OCI-LY3 (cell line): ENCODE measurements around the gene TFEB.

ENCODE experiments used
- H2AFZ ChIP-seq: fragments of 200-600, 300-600 bp; shearing (Covaris generic); 2 replicates; pipeline ENCODE4 v1.6.0; 2014; ENCODE audit warnings: antibody characterized with exemption, low read depth, low read length
- H3K27ac ChIP-seq: fragments of 200-600, 300-600 bp; sonication (generic); 2 replicates; pipeline ENCODE4 v1.5.1; 2014; ENCODE audit warnings: mild to moderate bottlenecking, low read length, moderate library complexity, mixed read lengths
- H3K27me3 ChIP-seq: fragments of 200-600, 300-600 bp; sonication (generic); 2 replicates; pipeline ENCODE4 v1.6.1; 2014; ENCODE audit warnings: low read depth, low read length, mixed read lengths
- H3K36me3 ChIP-seq: fragments of 200-600, 300-600 bp; sonication (generic); replicated peaks from 2 replicates; pipeline ENCODE3; 2014; ENCODE audit warnings: low read depth, low read length, mixed read lengths
- H3K4me1 ChIP-seq: fragments of 300-600, 200-600 bp; sonication (generic); 2 replicates; pipeline ENCODE4 v1.6.1; 2014; ENCODE audit warnings: low read length, mixed read lengths
- H3K4me2 ChIP-seq: fragments of 200-600, 300-600 bp; sonication (generic); 2 replicates; pipeline ENCODE4 v1.6.1; 2014; ENCODE audit warnings: low read length, mixed read lengths
- H3K4me3 ChIP-seq: fragments of 300-600, 200-600 bp; sonication (generic); 2 replicates; pipeline ENCODE4 v1.5.1; 2014; ENCODE audit warnings: antibody characterized with exemption, mild to moderate bottlenecking, low read length, moderate library complexity
- H3K79me2 ChIP-seq: fragments of 300-600, 200-600 bp; shearing (Covaris generic); 2 replicates; pipeline ENCODE4 v1.6.1; 2014; ENCODE audit warnings: mild to moderate bottlenecking, low read length, mixed read lengths
- H3K9ac ChIP-seq: fragments of 300-600, 200-600 bp; shearing (Covaris generic); 2 replicates; pipeline ENCODE4 v1.6.0; 2014; ENCODE audit warnings: mild to moderate bottlenecking, low read length, moderate library complexity
- H3K9me3 ChIP-seq: fragments of 200-600, 300-600 bp; shearing (Covaris generic); 2 replicates; pipeline ENCODE4 v1.6.1; 2014; ENCODE audit warnings: low read length, mixed read lengths; ENCODE audit not compliant: insufficient read depth
- H4K20me1 ChIP-seq: fragments of 200-600, 300-600 bp; sonication (generic); 2 replicates; pipeline ENCODE4 v1.6.1; 2016; ENCODE audit warnings: low read length, mixed read lengths; ENCODE audit not compliant: insufficient read depth
- CTCF ChIP-seq: fragments of 200-600, 300-600 bp; sonication (generic); IDR thresholded peaks from 2 replicates; pipeline ENCODE4 v1.5.1; 2014; ENCODE audit warnings: antibody characterized with exemption, low read length, low read depth
- EZH2phosphoT487 ChIP-seq: fragments of 200-600 bp; shearing (Covaris generic); IDR thresholded peaks from 2 replicates; pipeline ENCODE4 v1.6.1; 2018; ENCODE audit warnings: antibody characterized with exemption, mixed run types, low read depth

The TFEB gene

GRCh38 chr6:41757931-41758640 lies 22.7 kb upstream of the TFEB start:
- no peaks in the 10 kb centered on the region for H3K36me3 ChIP-seq
- H3K9ac ChIP-seq: no peak overlapping the region
- H3K9me3 ChIP-seq: no peaks in the 10 kb centered on the region
- H3K4me2 ChIP-seq: no peak overlapping the region
- peaks cover 8% of the 10 kb centered on the region for H3K4me1 ChIP-seq
- no peaks in the 10 kb centered on the region for H4K20me1 ChIP-seq
- H3K4me3 ChIP-seq: no peak overlapping the region
- H3K27me3 ChIP-seq: peaks cover 13% of the 10 kb centered on the region
- H3K27ac ChIP-seq: no peak overlapping the region
- TF ChIP-seq EZH2phosphoT487 (no peak), CTCF (no peak)
- H2AFZ ChIP-seq: no peak overlapping the region
- no peaks in the 10 kb centered on the region for H3K79me2 ChIP-seq

DNA sequence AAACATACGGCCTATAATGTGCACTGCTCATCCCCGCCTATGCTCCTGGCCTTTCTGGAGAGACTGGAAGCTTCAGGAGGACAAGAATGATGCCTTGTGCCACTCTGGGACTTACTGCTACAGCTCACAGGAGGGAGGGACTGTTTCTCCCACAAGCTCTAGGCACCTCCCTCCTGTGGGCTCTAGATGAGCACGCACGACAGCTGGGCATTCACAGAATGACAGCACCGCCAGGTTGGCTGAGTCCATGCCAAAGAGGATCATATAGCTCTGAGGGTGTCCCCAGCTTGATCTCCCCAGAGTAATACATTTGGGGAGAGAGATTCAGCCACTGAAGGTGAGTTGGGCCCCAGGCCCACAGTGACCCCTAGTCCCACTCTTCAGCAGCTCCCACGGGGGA lies 21.9 kb upstream of the TFEB start:
- H3K27me3 ChIP-seq: peaks cover 13% of the 10 kb centered on the region
- no peak overlapping the region for H3K4me3 ChIP-seq
- no peaks in the 10 kb centered on the region for H3K9me3 ChIP-seq
- no peak overlapping the region for H3K9ac ChIP-seq
- TF ChIP-seq EZH2phosphoT487 (no peak), CTCF (no peak)
- no peaks in the 10 kb centered on the region for H4K20me1 ChIP-seq
- peaks cover 8% of the 10 kb centered on the region for H3K4me1 ChIP-seq
- no peak overlapping the region for H3K27ac ChIP-seq
- H2AFZ ChIP-seq: no peak overlapping the region
- no peaks in the 10 kb centered on the region for H3K36me3 ChIP-seq
- H3K4me2 ChIP-seq: no peak overlapping the region
- H3K79me2 ChIP-seq: no peaks in the 10 kb centered on the region

DNA sequence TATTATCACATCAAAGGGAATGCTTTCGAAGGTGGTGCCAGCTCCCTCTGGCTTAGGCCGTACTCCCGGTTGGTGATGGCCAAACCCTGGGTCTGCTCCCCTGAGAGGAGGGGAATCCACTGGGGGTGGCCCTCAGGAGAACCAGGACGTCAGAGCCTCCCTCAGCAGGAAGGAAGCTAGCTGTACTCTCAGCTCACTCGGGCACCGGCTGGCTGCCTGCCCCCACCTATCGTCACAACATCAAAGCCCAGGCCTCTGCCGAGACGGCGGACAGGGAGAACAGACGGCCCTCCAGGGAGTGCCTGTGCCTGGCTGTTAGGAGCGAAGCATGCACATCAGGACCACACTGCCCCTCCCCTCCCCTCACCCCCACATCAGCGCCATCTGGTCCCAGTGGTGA lies 20.9 kb upstream of the TFEB start:
- no peaks in the 10 kb centered on the region for H3K36me3 ChIP-seq
- H2AFZ ChIP-seq: no peak overlapping the region
- H3K9ac ChIP-seq: no peak overlapping the region
- peaks cover 13% of the 10 kb centered on the region for H3K27me3 ChIP-seq
- no peak for TF ChIP-seq CTCF
- no peak for TF ChIP-seq EZH2phosphoT487
- H3K4me1 ChIP-seq: peaks cover 8% of the 10 kb centered on the region
- no peak overlapping the region for H3K27ac ChIP-seq
- H3K4me3 ChIP-seq: no peak overlapping the region
- no peak overlapping the region for H3K4me2 ChIP-seq
- H3K9me3 ChIP-seq: no peaks in the 10 kb centered on the region
- no peaks in the 10 kb centered on the region for H3K79me2 ChIP-seq
- H4K20me1 ChIP-seq: no peaks in the 10 kb centered on the region

DNA sequence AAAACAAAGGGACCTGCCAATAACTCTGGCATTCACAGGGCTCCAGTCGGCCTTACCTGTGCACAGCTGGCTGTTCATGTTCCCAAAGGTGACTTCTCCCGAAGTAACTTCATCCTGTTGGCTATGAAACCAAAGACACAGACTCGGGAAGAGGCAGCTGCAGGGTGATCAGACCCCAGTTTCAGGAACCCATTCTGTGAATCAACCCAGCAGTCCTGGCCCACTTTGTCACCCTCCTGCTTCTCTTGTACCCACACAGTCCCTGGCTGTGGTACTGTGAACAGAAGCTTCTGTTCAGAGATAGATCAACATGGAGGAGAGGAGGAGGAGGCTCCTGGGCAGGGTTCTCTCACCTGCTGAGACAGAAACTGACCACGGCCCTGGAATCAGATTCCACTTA lies 20.5 kb upstream of the TFEB start:
- Histone ChIP-seq H3K9ac (no peak overlapping the region), H3K4me2 (no peak overlapping the region), H3K27me3 (peaks cover 13% of the 10 kb centered on the region), H3K4me1 (peaks cover 8% of the 10 kb centered on the region), H3K4me3 (no peak overlapping the region), H4K20me1 (no peaks in the 10 kb centered on the region), H3K27ac (no peak overlapping the region), H2AFZ (no peak overlapping the region), H3K79me2 (no peaks in the 10 kb centered on the region), H3K9me3 (no peaks in the 10 kb centered on the region), H3K36me3 (no peaks in the 10 kb centered on the region)
- no peak for TF ChIP-seq EZH2phosphoT487
- TF ChIP-seq CTCF: no peak
